ENCODE results near the gene ACHE.

- TF ChIP-seq CTCF (IDR thresholded peaks at IDR 0.05) (no peak), POLR2AphosphoS5 (IDR thresholded peaks at IDR 0.05) (no peak)
These were observed 1.6 kb downstream of the ACHE start for GRCh38 chr7:100893910-100894721.

Data from breast epithelium (tissue), 3 donors.